Esophagus (tissue), 2 donors: ENCODE measurements around the gene KCNIP3. TPM values are rescaled to one million over a fixed set of nuclear protein-coding genes. Genes with fewer than 3 reads are reported as not detected.

Source experiments
- H3K27ac ChIP-seq, 2 donors: one replicate each; pipeline ENCODE4 v1.5.1; 2013; ENCODE audit warnings: low read depth in 2 of 2, mild to moderate bottlenecking in 2 of 2, inconsistent platforms in 1 of 2, low read length in 1 of 2, moderate library complexity in 1 of 2
- H3K27me3 ChIP-seq, 2 donors: one replicate each; pipeline ENCODE4 v1.6.1; 2013; ENCODE audit warnings: low read length in 2 of 2, control low read depth in 1 of 2, mild to moderate bottlenecking in 1 of 2; ENCODE audit not compliant: insufficient read depth in 2 of 2, control insufficient read depth in 1 of 2
- H3K36me3 ChIP-seq, 2 donors: one replicate each; pipeline ENCODE4 v1.6.1; 2013; ENCODE audit warnings: low read length in 1 of 2; ENCODE audit not compliant: control insufficient read depth in 2 of 2, insufficient read depth in 2 of 2
- H3K4me1 ChIP-seq, 2 donors: one replicate each; pipeline ENCODE4 v1.6.1; 2013; ENCODE audit warnings: low read length in 1 of 2; ENCODE audit not compliant: control insufficient read depth in 2 of 2, insufficient read depth in 2 of 2
- H3K4me3 ChIP-seq, 2 donors: one replicate each; pipeline ENCODE4 v1.5.1; 2013; ENCODE audit warnings: low read length in 2 of 2, mild to moderate bottlenecking in 2 of 2, low read depth in 1 of 2, moderate library complexity in 1 of 2
- H3K9me3 ChIP-seq, 2 donors: one replicate each; pipeline ENCODE4 v1.6.1; 2013; ENCODE audit warnings: mild to moderate bottlenecking in 2 of 2, low read depth in 1 of 2, low read length in 1 of 2, moderate library complexity in 1 of 2; ENCODE audit not compliant: control insufficient read depth in 2 of 2, insufficient read depth in 1 of 2
- WGBS, 2 donors: extraction: QIAGEN DNeasy Blood & Tissue Kit; methylation state at CpG; one replicate each; pipeline ENCODE4 v1.1.7; 2013; 5-methylcytosine and 5-hydroxymethylcytosine counted together
- polyA plus RNA-seq, 2 donors: library from polyadenylated mRNA; stranded (reverse); fragments of 200-250 nt; gene quantifications; one replicate each; pipeline ENCODE4 v1.2.3, GENCODE V29; 2013
- donor health status: healthy with polysubstance abuse.
- donor health status: Bipolar disorder and iron deficiency.

The KCNIP3 gene
- polyA plus RNA-seq, 2 donors, result 2.0 to 2.2 TPM

- Histone ChIP-seq H3K27me3 (no peaks in the 10 kb centered on the region), H3K4me1 (no peaks in the 10 kb centered on the region), H3K9me3 (no peaks in the 10 kb centered on the region), H3K27ac (no peak overlapping the region), H3K36me3 (no peaks in the 10 kb centered on the region), H3K4me3 (no peak overlapping the region)
- 67 to 70% methylated on average over 6 of the region's 6 CpGs for WGBS, 2 donors
Measured at GRCh38 chr2:95366514-95366913, 69.4 kb downstream of the KCNIP3 start.

GRCh38 chr2:95372216-95372829 is 75.2 kb downstream of the KCNIP3 start:
- Histone ChIP-seq H3K27me3 (no peaks in the 10 kb centered on the region), H3K36me3 (no peaks in the 10 kb centered on the region), H3K27ac (no peak overlapping the region), H3K4me3 (no peak overlapping the region), H3K4me1 (no peaks in the 10 kb centered on the region), H3K9me3 (no peaks in the 10 kb centered on the region)
- 89 to 93% methylated on average over 8 of the region's 8 CpGs for WGBS, 2 donors

GRCh38 chr2:95372845-95373244 is 75.7 kb downstream of the KCNIP3 start:
- Histone ChIP-seq H3K4me3 (no peak overlapping the region), H3K9me3 (no peaks in the 10 kb centered on the region), H3K4me1 (no peaks in the 10 kb centered on the region), H3K27ac (no peak overlapping the region), H3K27me3 (no peaks in the 10 kb centered on the region), H3K36me3 (no peaks in the 10 kb centered on the region)
- 89 to 92% methylated on average over 8 of the region's 8 CpGs for WGBS, 2 donors

DNA sequence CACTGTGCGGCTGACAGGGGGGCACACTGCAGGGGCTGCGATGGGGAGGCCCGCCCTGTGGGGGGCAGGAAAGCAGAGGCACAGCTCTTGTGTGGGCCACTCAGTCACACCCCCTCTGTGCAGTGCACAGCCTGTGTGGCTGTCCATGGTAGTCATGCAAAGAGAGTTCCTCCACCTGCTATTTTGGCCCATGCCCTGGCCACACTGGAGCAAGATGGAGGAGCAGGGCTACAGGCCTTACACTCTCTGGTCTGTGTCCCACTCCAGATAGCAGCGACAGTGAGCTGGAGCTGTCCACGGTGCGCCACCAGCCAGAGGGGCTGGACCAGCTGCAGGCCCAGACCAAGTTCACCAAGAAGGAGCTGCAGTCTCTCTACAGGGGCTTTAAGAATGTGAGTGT is 76.9 kb downstream of the KCNIP3 start:
- 91 to 99% methylated on average over 6 of the region's 6 CpGs for WGBS, 2 donors
- Histone ChIP-seq H3K36me3 (no peaks in the 10 kb centered on the region), H3K4me1 (no peaks in the 10 kb centered on the region), H3K27ac (no peak overlapping the region), H3K9me3 (no peaks in the 10 kb centered on the region), H3K27me3 (no peaks in the 10 kb centered on the region), H3K4me3 (no peak overlapping the region)

DNA sequence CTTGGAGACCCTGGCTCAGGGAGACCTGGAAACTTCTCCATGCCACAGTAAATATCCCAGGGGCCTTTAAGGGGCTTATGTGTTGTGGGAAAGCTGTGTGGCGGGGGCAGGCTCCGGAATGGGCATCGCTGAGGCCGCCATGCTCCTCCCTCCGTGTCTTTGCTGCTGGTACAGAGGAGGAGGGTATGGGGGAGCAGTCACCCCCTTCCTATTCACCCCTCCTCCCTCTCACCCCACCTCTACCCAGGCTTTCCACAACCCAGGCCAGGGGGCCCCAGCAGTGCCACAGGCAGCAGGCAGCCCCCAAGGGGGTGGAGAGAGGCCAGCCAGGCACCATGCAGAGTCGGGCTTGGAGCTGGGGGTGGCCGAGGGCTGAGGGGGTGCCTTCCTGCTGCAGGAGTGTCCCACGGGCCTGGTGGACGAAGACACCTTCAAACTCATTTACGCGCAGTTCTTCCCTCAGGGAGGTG is 77.3 kb downstream of the KCNIP3 start:
- Histone ChIP-seq H3K36me3 (no peaks in the 10 kb centered on the region), H3K27me3 (no peaks in the 10 kb centered on the region), H3K27ac (no peak overlapping the region), H3K4me1 (no peaks in the 10 kb centered on the region), H3K4me3 (no peak overlapping the region), H3K9me3 (no peaks in the 10 kb centered on the region)
- WGBS, 2 donors, result 90% methylated on average over 11 of the region's 11 CpGs

DNA sequence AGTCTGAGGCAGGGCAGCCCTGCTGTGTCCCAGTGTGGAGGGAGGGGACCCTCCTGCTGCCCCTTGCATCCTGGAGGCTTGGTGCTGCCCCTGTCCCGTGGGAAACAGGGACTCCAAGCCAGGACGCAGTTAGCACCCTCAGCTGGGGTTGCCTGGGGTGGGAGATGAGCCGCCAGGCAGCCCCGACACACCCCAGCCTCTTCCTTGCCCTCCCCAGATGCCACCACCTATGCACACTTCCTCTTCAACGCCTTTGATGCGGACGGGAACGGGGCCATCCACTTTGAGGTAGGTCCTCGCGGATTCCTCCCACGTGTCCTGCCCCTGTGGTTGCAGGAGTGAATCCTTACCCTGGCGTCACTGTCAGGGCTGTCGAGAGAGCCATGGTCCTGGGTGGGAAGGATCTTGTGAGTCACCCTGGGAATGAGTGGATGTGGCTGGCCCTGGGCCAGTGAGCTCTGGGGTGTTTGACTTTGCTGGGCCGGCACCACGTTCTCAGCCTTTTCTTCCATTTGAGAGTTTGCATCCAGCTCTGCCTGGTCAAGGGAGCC is 77.8 kb downstream of the KCNIP3 start:
- 70 to 71% methylated on average over 15 of the region's 15 CpGs for WGBS, 2 donors
- Histone ChIP-seq H3K9me3 (no peaks in the 10 kb centered on the region), H3K4me3 (no peak overlapping the region), H3K36me3 (no peaks in the 10 kb centered on the region), H3K27me3 (no peaks in the 10 kb centered on the region), H3K4me1 (no peaks in the 10 kb centered on the region), H3K27ac (no peak overlapping the region)

GRCh38 chr2:95375532-95376150 is 78.5 kb downstream of the KCNIP3 start:
- WGBS, 2 donors, result 87 to 88% methylated on average over 21 of the region's 21 CpGs

GRCh38 chr2:95376311-95377215 is 79.4 kb downstream of the KCNIP3 start:
- H3K36me3 ChIP-seq, result no peaks in the 10 kb centered on the region
- H3K9me3 ChIP-seq, result no peaks in the 10 kb centered on the region
- H3K4me3 ChIP-seq, result no peak overlapping the region
- H3K27ac ChIP-seq, result no peak overlapping the region
- no peaks in the 10 kb centered on the region for H3K27me3 ChIP-seq
- WGBS, 2 donors, result 84 to 89% methylated on average over 22 of the region's 22 CpGs
- H3K4me1 ChIP-seq, result no peaks in the 10 kb centered on the region

More at GRCh38 chr2:95375532-95376150, 78.5 kb downstream of the KCNIP3 start:
- H3K9me3 ChIP-seq, result no peaks in the 10 kb centered on the region
- H3K27me3 ChIP-seq, result no peaks in the 10 kb centered on the region
- no peaks in the 10 kb centered on the region for H3K4me1 ChIP-seq
- no peak overlapping the region for H3K4me3 ChIP-seq
- no peaks in the 10 kb centered on the region for H3K36me3 ChIP-seq
- H3K27ac ChIP-seq, result no peak overlapping the region

GRCh38 chr2:95377216-95378123 is 80.3 kb downstream of the KCNIP3 start:
- no peak overlapping the region for H3K4me3 ChIP-seq
- H3K36me3 ChIP-seq, result no peaks in the 10 kb centered on the region
- no peaks in the 10 kb centered on the region for H3K9me3 ChIP-seq
- no peak overlapping the region for H3K27ac ChIP-seq
- 89 to 90% methylated on average over 17 of the region's 17 CpGs for WGBS, 2 donors
- H3K27me3 ChIP-seq, result no peaks in the 10 kb centered on the region
- H3K4me1 ChIP-seq, result no peaks in the 10 kb centered on the region
